WTC11 (cell line): ENCODE data around the gene ATP4A. TPM values are rescaled to one million over a fixed set of nuclear protein-coding genes. Genes with fewer than 3 reads are reported as not detected.

Experiments
- CREM ChIP-seq: sonication (generic); formaldehyde crosslinking; IDR thresholded peaks from 2 replicates; pipeline ENCODE4 v1.8.1; 2022; ENCODE audit warnings: mild to moderate bottlenecking, missing genetic modification reagents, moderate library complexity
- ESRRA ChIP-seq: sonication (generic); formaldehyde crosslinking; IDR thresholded peaks from 2 replicates; pipeline ENCODE4 v1.8.1; 2022; ENCODE audit warnings: mild to moderate bottlenecking, missing genetic modification reagents, borderline replicate concordance
- FOXJ3 ChIP-seq: sonication (generic); formaldehyde crosslinking; IDR thresholded peaks from 2 replicates; pipeline ENCODE4 v1.9.0; 2021; ENCODE audit warnings: missing genetic modification reagents, mild to moderate bottlenecking, borderline replicate concordance
- KAT7 ChIP-seq: sonication (generic); formaldehyde crosslinking; IDR thresholded peaks from 2 replicates; pipeline ENCODE4 v1.8.1; 2023; ENCODE audit warnings: missing genetic modification reagents, mild to moderate bottlenecking, borderline replicate concordance
- NR3C1 ChIP-seq: sonication (generic); formaldehyde crosslinking; conservative IDR thresholded peaks from 2 replicates; pipeline ENCODE4 v1.8.1; 2023; ENCODE audit warnings: low read depth, mild to moderate bottlenecking, missing genetic modification reagents
- SMAD4 ChIP-seq: sonication (generic); formaldehyde crosslinking; IDR thresholded peaks from 2 replicates; pipeline ENCODE4 v1.8.0; 2022; ENCODE audit warnings: mild to moderate bottlenecking, missing genetic modification reagents
- SP1 ChIP-seq: sonication (generic); formaldehyde crosslinking; conservative IDR thresholded peaks from 2 replicates; pipeline ENCODE4 v1.8.1; 2022; ENCODE audit warnings: missing genetic modification reagents
- TCF7 ChIP-seq: sonication (generic); formaldehyde crosslinking; IDR thresholded peaks from 2 replicates; pipeline ENCODE4 v1.8.0; 2022; ENCODE audit warnings: mild to moderate bottlenecking, low read depth, missing genetic modification reagents, moderate library complexity
- TEAD4 ChIP-seq: sonication (generic); formaldehyde crosslinking; IDR thresholded peaks from 2 replicates; pipeline ENCODE4 v1.8.0; 2022; ENCODE audit warnings: mild to moderate bottlenecking, missing genetic modification reagents
- ZNF121 ChIP-seq: sonication (generic); formaldehyde crosslinking; IDR thresholded peaks from 2 replicates; pipeline ENCODE4 v1.8.0; 2023; ENCODE audit warnings: missing genetic modification reagents
- ZNF138 ChIP-seq: sonication (generic); formaldehyde crosslinking; conservative IDR thresholded peaks from 2 replicates; pipeline ENCODE4 v1.8.1; 2022; ENCODE audit warnings: mild to moderate bottlenecking, moderate library complexity, missing genetic modification reagents
- ZNF416 ChIP-seq: fragments of 250-450 bp; sonication (Bioruptor Pico); IDR thresholded peaks from 2 replicates; pipeline ENCODE4 v1.9.0; 2021; ENCODE audit warnings: mild to moderate bottlenecking, inconsistent platforms
- ZNF671 ChIP-seq: fragments of 250-450 bp; sonication (Bioruptor Pico); IDR thresholded peaks from 2 replicates; pipeline ENCODE4 v1.8.0; 2021; ENCODE audit warnings: mild to moderate bottlenecking
- total RNA-seq: library from RNA; stranded (reverse); gene quantifications from 3 replicates; pipeline ENCODE4 v1.2.3, GENCODE V29; 2021
- TF ChIP-seq, protein P1 (sequence below): fragments of 250-450 bp; sonication (Bioruptor Pico); IDR thresholded peaks from 2 replicates; pipeline ENCODE4 v1.9.0; 2021; ENCODE audit warnings: mild to moderate bottlenecking
- TF ChIP-seq, protein P2 (sequence below): fragments of 250-450 bp; sonication (Bioruptor Pico); IDR thresholded peaks from 2 replicates; pipeline ENCODE4 v1.8.0; 2021; ENCODE audit warnings: mild to moderate bottlenecking
- TF ChIP-seq, protein P3 (sequence below): sonication (generic); formaldehyde crosslinking; IDR thresholded peaks from 2 replicates; pipeline ENCODE4 v1.8.0; 2022; ENCODE audit warnings: mild to moderate bottlenecking, missing genetic modification reagents
- TF ChIP-seq, protein P4 (sequence below): sonication (generic); formaldehyde crosslinking; IDR thresholded peaks from 2 replicates; pipeline ENCODE4 v1.8.1; 2022; ENCODE audit warnings: mild to moderate bottlenecking, missing genetic modification reagents, moderate library complexity, borderline replicate concordance
- TF ChIP-seq, protein P5 (sequence below): sonication (generic); formaldehyde crosslinking; IDR thresholded peaks from 2 replicates; pipeline ENCODE4 v1.8.1; 2023; ENCODE audit warnings: mild to moderate bottlenecking, moderate library complexity, missing genetic modification reagents
- TF ChIP-seq, protein P6 (sequence below): sonication (generic); formaldehyde crosslinking; IDR thresholded peaks from 2 replicates; pipeline ENCODE4 v1.8.1; 2022; ENCODE audit warnings: low read depth, mild to moderate bottlenecking, moderate library complexity, missing genetic modification reagents, borderline replicate concordance
- TF ChIP-seq, protein P7 (sequence below): fragments of 200-600 bp; IDR thresholded peaks from 2 replicates; pipeline ENCODE4 v1.8.0; 2022; ENCODE audit warnings: antibody characterized with exemption
- TF ChIP-seq, protein P8 (sequence below): sonication (generic); formaldehyde crosslinking; conservative IDR thresholded peaks from 2 replicates; pipeline ENCODE4 v1.8.1; 2023; ENCODE audit warnings: mild to moderate bottlenecking, low read depth, missing genetic modification reagents, moderate library complexity
- TF ChIP-seq, protein P9 (sequence below): sonication (generic); formaldehyde crosslinking; IDR thresholded peaks from 2 replicates; pipeline ENCODE4 v1.8.0; 2022; ENCODE audit warnings: mild to moderate bottlenecking, missing genetic modification reagents

ATP4A gene
- total RNA-seq, 1 experiment from 2014 or later, result 0.59 TPM

DNA sequence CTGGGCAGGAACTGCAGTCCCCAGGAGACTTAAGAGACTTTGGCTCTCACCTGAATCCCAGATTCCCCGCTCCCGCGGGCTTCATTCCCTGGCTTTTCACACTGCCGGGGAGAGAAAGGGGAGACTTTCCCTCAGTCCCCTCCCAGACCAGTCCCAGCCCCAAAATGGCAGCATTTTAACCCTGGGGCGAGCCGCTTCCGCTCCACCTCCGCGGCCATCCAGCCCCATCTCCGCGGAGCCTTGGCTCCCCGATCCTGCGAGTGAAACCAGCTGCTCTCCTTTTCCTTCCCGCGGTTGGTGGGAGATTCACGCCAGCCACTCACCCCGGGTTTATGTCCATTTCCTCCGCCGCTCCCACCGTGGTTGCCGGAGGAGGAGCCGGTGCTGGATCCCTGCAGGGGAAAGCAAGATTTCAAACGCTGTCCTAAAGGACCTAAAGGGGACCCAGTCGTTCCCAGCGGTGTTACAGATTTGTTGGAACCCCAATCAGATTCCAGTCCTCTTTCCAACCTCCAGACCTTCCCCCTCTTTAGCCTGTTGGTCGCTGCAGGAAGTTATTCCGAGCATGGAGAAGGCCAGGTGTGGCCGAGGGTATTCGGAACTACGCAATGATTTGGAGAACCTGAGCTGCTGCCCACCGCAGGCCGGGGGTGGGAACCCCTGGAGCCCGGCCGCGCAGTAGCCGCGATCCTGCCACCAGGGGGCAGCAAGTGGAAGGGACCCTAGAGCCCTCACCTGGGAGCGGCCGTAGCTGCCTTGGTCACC is 53.4 kb downstream of the ATP4A start (continued):
- TF ChIP-seq, protein P1, sequence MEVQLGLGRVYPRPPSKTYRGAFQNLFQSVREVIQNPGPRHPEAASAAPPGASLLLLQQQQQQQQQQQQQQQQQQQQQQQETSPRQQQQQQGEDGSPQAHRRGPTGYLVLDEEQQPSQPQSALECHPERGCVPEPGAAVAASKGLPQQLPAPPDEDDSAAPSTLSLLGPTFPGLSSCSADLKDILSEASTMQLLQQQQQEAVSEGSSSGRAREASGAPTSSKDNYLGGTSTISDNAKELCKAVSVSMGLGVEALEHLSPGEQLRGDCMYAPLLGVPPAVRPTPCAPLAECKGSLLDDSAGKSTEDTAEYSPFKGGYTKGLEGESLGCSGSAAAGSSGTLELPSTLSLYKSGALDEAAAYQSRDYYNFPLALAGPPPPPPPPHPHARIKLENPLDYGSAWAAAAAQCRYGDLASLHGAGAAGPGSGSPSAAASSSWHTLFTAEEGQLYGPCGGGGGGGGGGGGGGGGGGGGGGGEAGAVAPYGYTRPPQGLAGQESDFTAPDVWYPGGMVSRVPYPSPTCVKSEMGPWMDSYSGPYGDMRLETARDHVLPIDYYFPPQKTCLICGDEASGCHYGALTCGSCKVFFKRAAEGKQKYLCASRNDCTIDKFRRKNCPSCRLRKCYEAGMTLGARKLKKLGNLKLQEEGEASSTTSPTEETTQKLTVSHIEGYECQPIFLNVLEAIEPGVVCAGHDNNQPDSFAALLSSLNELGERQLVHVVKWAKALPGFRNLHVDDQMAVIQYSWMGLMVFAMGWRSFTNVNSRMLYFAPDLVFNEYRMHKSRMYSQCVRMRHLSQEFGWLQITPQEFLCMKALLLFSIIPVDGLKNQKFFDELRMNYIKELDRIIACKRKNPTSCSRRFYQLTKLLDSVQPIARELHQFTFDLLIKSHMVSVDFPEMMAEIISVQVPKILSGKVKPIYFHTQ (CRISPR knock-in tag), result no peak
- TF ChIP-seq, protein P2, sequence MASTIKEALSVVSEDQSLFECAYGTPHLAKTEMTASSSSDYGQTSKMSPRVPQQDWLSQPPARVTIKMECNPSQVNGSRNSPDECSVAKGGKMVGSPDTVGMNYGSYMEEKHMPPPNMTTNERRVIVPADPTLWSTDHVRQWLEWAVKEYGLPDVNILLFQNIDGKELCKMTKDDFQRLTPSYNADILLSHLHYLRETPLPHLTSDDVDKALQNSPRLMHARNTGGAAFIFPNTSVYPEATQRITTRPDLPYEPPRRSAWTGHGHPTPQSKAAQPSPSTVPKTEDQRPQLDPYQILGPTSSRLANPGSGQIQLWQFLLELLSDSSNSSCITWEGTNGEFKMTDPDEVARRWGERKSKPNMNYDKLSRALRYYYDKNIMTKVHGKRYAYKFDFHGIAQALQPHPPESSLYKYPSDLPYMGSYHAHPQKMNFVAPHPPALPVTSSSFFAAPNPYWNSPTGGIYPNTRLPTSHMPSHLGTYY (CRISPR knock-in tag), result peak; percentile 12; the same call in 1 of the 2 replicates
- TF ChIP-seq ZNF138 (CRISPR knock-in tag) (no peak), ZNF416 (CRISPR knock-in tag) (no peak), ZNF121 (CRISPR knock-in tag) (no peak), NR3C1 (no peak), ZNF671 (no peak; the same call in 1 of the 2 replicates), SP1 (CRISPR knock-in tag) (no peak; the same call in 1 of the 2 replicates), SMAD4 (0 out of 2 replicates have a peak, but pooled peaks have one; percentile 21), KAT7 (CRISPR knock-in tag) (no peak), ESRRA (CRISPR knock-in tag) (no peak), TCF7 (CRISPR knock-in tag) (no peak), CREM (CRISPR knock-in tag) (no peak), TEAD4 (peak; percentile 88), FOXJ3 (CRISPR knock-in tag) (no peak)
- TF ChIP-seq, protein P3, sequence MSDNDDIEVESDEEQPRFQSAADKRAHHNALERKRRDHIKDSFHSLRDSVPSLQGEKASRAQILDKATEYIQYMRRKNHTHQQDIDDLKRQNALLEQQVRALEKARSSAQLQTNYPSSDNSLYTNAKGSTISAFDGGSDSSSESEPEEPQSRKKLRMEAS (CRISPR knock-in tag), result peak; percentile 82
- TF ChIP-seq, protein P4, sequence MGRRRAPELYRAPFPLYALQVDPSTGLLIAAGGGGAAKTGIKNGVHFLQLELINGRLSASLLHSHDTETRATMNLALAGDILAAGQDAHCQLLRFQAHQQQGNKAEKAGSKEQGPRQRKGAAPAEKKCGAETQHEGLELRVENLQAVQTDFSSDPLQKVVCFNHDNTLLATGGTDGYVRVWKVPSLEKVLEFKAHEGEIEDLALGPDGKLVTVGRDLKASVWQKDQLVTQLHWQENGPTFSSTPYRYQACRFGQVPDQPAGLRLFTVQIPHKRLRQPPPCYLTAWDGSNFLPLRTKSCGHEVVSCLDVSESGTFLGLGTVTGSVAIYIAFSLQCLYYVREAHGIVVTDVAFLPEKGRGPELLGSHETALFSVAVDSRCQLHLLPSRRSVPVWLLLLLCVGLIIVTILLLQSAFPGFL, result no peak
- TF ChIP-seq, protein P5, sequence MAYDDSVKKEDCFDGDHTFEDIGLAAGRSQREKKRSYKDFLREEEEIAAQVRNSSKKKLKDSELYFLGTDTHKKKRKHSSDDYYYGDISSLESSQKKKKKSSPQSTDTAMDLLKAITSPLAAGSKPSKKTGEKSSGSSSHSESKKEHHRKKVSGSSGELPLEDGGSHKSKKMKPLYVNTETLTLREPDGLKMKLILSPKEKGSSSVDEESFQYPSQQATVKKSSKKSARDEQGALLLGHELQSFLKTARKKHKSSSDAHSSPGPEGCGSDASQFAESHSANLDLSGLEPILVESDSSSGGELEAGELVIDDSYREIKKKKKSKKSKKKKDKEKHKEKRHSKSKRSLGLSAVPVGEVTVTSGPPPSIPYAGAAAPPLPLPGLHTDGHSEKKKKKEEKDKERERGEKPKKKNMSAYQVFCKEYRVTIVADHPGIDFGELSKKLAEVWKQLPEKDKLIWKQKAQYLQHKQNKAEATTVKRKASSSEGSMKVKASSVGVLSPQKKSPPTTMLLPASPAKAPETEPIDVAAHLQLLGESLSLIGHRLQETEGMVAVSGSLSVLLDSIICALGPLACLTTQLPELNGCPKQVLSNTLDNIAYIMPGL (CRISPR knock-in tag), result peak; percentile 85
- TF ChIP-seq, protein P6, sequence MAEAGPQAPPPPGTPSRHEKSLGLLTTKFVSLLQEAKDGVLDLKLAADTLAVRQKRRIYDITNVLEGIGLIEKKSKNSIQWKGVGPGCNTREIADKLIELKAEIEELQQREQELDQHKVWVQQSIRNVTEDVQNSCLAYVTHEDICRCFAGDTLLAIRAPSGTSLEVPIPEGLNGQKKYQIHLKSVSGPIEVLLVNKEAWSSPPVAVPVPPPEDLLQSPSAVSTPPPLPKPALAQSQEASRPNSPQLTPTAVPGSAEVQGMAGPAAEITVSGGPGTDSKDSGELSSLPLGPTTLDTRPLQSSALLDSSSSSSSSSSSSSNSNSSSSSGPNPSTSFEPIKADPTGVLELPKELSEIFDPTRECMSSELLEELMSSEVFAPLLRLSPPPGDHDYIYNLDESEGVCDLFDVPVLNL (CRISPR knock-in tag), result no peak
- TF ChIP-seq, protein P7, sequence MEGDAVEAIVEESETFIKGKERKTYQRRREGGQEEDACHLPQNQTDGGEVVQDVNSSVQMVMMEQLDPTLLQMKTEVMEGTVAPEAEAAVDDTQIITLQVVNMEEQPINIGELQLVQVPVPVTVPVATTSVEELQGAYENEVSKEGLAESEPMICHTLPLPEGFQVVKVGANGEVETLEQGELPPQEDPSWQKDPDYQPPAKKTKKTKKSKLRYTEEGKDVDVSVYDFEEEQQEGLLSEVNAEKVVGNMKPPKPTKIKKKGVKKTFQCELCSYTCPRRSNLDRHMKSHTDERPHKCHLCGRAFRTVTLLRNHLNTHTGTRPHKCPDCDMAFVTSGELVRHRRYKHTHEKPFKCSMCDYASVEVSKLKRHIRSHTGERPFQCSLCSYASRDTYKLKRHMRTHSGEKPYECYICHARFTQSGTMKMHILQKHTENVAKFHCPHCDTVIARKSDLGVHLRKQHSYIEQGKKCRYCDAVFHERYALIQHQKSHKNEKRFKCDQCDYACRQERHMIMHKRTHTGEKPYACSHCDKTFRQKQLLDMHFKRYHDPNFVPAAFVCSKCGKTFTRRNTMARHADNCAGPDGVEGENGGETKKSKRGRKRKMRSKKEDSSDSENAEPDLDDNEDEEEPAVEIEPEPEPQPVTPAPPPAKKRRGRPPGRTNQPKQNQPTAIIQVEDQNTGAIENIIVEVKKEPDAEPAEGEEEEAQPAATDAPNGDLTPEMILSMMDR, result peak; percentile 98
- TF ChIP-seq, protein P8, sequence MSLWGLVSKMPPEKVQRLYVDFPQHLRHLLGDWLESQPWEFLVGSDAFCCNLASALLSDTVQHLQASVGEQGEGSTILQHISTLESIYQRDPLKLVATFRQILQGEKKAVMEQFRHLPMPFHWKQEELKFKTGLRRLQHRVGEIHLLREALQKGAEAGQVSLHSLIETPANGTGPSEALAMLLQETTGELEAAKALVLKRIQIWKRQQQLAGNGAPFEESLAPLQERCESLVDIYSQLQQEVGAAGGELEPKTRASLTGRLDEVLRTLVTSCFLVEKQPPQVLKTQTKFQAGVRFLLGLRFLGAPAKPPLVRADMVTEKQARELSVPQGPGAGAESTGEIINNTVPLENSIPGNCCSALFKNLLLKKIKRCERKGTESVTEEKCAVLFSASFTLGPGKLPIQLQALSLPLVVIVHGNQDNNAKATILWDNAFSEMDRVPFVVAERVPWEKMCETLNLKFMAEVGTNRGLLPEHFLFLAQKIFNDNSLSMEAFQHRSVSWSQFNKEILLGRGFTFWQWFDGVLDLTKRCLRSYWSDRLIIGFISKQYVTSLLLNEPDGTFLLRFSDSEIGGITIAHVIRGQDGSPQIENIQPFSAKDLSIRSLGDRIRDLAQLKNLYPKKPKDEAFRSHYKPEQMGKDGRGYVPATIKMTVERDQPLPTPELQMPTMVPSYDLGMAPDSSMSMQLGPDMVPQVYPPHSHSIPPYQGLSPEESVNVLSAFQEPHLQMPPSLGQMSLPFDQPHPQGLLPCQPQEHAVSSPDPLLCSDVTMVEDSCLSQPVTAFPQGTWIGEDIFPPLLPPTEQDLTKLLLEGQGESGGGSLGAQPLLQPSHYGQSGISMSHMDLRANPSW (CRISPR knock-in tag), result no peak
- TF ChIP-seq, protein P9, sequence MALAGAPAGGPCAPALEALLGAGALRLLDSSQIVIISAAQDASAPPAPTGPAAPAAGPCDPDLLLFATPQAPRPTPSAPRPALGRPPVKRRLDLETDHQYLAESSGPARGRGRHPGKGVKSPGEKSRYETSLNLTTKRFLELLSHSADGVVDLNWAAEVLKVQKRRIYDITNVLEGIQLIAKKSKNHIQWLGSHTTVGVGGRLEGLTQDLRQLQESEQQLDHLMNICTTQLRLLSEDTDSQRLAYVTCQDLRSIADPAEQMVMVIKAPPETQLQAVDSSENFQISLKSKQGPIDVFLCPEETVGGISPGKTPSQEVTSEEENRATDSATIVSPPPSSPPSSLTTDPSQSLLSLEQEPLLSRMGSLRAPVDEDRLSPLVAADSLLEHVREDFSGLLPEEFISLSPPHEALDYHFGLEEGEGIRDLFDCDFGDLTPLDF (CRISPR knock-in tag), result no peak; the same call in 1 of the 2 replicates
